ENCODE results near the gene TTYH1.

The TTYH1 gene

GRCh38 chr19:54424660-54425381 lies 9.6 kb downstream of the TTYH1 start:
- DNase-seq: no peak

GRCh38 chr19:54425382-54425723 lies 10.1 kb downstream of the TTYH1 start:
- DNase-seq: no peak

GRCh38 chr19:54426291-54426931 lies 11.1 kb downstream of the TTYH1 start:
- peak; percentile 65 for DNase-seq

GRCh38 chr19:54427586-54427985 lies 12.3 kb downstream of the TTYH1 start:
- no peak for DNase-seq

- no peak for DNase-seq
Measured at GRCh38 chr19:54428323-54429175, 13.3 kb downstream of the TTYH1 start.

- no peak for DNase-seq
Measured at GRCh38 chr19:54429176-54429495, 13.9 kb downstream of the TTYH1 start.

- no peak for DNase-seq
Measured at GRCh38 chr19:54429545-54430227, 14.4 kb downstream of the TTYH1 start.

GRCh38 chr19:54430306-54431254 lies 15.3 kb downstream of the TTYH1 start:
- DNase-seq: peak; percentile 78

- no peak for DNase-seq
Measured at GRCh38 chr19:54431255-54431838, 16.1 kb downstream of the TTYH1 start.

- DNase-seq: no peak
Measured at GRCh38 chr19:54432144-54432738, 17.0 kb downstream of the TTYH1 start.

GRCh38 chr19:54433697-54434096 lies 18.4 kb downstream of the TTYH1 start:
- no peak for DNase-seq

GRCh38 chr19:54434112-54434872 lies 19.0 kb downstream of the TTYH1 start:
- no peak for DNase-seq

- DNase-seq: no peak
Measured at GRCh38 chr19:54434873-54435214, 19.6 kb downstream of the TTYH1 start.

- no peak for DNase-seq
Measured at GRCh38 chr19:54435551-54436016, 20.3 kb downstream of the TTYH1 start.

GRCh38 chr19:54436031-54436523 lies 20.8 kb downstream of the TTYH1 start:
- DNase-seq: peak; percentile 59

GRCh38 chr19:54436628-54437252 lies 21.5 kb downstream of the TTYH1 start:
- no peak for DNase-seq

- peak; percentile 76 for DNase-seq
Measured at GRCh38 chr19:54439174-54439851, 24.0 kb downstream of the TTYH1 start.

- DNase-seq: no peak
Measured at GRCh38 chr19:54440641-54441040, 25.4 kb downstream of the TTYH1 start.

GRCh38 chr19:54444737-54445136 lies 29.5 kb downstream of the TTYH1 start:
- no peak for DNase-seq

Measured in retina (tissue), 1 donor.